Activated T-cell treated with anti-CD3 and anti-CD28 coated beads for 48 hours (primary cell): ENCODE data around the gene SOAT2.
"Not testable (repeated sequence)": the region's sequence is repeated elsewhere in the genome, so short reads cannot be mapped to it uniquely, and the experiment has no call there.

Experiments used
- DNase-seq: peaks from one replicate; pipeline ENCODE4 v3.0.0-alpha.2; 2020; ENCODE audit warnings: low read depth

Gene SOAT2

DNA sequence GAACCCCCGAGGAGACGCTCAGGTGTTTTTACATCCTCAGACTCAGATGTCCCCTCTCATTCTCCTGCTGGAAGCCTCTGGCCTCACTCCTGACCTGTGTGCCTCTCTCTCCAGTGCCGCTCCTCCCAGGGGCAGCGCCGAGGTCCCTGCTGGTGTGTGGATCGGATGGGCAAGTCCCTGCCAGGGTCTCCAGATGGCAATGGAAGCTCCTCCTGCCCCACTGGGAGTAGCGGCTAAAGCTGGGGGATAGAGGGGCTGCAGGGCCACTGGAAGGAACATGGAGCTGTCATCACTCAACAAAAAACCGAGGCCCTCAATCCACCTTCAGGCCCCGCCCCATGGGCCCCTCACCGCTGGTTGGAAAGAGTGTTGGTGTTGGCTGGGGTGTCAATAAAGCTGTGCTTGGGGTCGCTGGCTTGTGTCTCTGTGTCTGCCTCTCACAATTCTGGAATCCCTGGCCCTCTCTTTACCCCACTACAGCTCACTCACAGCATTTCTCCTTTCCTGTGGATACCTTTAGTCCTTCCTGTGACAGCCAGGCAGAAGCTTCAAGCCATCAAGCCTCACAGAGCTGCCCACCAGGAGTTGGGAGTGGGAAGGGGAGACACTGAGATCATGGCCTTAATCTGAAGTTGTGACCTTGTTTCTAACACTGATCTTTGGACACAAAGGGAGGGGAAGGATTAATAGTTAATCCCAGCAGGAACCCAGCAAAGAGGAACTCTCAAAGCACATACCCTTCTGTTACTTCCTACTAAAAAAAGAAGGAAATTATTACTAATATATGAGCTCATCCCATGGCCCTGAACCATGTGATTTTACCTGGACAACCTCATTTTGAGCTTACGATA lies 1.1 kb upstream of the SOAT2 start:
- DNase-seq, result no peak

DNA sequence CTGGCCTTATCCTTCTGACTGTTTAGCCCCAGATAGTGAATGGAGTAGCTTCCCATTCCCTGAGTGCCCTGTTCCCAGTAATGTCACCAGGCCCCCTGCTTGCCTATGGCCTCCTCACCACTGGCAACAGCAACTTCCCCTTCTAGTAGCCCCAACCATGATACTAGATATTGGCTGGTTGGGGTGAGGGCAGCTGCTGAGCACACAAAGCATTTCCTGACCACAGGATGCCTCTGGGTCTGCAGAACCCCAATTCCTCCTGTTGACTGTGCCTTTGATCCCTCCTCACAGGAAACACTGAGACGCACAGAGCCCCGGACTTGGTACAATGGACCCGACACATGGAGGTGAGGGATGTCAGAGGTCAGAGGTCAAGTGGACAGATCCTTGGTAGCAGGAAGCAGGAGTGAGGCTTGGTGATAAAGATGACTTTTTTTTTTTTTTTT lies 597 bp downstream of the SOAT2 start:
- DNase-seq, result no peak

DNA sequence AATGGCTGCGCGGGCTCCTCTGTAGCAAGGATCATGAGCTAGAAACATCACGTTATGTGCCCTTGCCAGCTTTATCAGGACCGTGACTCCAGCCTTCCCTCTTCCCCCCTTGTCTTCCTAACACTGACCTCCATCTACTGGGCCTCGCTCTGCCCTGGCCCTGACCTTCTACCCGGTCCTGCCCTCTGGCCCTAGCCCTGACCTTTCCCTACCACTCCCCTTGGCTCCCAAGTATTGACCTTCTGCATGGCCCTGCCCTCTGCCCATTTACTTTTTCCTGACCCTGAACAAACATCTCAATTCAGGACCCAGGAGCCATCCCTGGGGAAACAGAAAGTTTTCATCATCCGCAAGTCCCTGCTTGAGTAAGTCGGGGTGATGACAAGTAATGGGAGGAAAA lies 2.0 kb downstream of the SOAT2 start:
- DNase-seq, result no peak

DNA sequence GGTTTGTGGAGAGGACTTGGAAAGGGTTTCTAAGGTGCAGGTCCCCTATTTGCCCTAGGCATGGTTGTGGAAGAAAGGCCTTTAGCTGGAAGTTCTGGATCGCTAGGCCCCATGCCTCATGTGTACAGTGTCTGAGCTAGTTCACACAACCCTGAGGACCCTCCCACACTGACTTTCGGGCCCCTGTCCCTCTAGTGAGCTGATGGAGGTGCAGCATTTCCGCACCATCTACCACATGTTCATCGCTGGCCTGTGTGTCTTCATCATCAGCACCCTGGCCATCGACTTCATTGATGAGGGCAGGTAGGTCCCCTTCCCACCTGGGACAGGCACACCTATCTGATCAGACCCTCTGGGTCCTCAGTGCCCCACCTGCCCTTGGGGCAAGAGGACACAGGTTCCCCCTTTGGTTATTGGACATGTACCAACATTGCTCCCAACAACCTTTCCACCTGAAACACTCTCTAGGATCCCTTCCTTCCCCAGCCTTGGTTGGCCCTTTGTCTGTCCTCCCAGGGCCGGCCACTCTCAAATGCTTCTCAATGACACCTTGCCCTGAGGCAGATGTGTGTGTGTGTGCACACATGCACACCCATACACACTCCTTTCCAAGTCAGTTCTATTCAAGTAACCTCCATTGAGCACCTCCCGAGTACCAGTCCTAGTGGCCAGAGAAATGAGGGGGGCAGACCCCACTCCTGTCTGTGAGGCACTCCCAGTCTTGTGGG lies 2.6 kb downstream of the SOAT2 start:
- DNase-seq, result no peak

DNA sequence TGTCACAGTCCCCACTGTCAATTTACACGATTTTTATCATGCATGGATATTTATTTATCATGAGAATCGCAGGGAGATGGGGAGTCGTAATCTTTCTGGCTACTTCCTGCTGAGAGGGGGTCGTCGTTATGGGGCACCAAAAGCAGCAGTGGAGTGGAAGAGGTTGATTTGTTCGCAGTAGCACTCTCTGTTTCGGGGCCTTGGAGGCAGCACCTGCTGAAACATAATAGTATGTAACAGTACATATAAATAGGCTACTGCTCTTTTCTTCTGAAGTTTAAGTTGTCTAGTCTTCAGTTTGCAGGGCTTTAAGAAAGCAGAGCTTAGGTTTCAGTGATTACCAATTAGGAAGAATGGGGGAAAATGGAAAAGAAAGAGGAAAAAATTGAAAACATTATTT lies 3.8 kb downstream of the SOAT2 start:
- no peak for DNase-seq

DNA sequence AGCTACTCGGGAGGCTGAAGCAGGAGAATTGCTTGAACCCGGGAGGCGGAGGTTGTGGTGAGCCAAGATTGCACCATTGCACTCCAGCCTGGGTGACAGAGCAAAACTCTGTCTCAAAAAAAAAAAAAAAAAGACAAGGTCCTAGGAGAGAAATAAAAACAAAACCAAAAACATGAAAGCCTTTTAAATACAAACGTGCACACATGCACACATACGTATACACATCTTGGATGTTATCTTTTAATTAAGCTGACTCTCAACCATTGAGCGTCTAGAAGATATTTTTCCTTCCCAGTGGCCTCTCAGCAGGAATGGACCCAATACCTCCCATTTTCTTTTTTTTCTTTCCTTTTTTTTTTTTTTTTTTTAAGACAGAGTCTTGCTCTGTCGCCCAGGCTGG lies 9.1 kb downstream of the SOAT2 start:
- DNase-seq, result not testable (repeated sequence)

DNA sequence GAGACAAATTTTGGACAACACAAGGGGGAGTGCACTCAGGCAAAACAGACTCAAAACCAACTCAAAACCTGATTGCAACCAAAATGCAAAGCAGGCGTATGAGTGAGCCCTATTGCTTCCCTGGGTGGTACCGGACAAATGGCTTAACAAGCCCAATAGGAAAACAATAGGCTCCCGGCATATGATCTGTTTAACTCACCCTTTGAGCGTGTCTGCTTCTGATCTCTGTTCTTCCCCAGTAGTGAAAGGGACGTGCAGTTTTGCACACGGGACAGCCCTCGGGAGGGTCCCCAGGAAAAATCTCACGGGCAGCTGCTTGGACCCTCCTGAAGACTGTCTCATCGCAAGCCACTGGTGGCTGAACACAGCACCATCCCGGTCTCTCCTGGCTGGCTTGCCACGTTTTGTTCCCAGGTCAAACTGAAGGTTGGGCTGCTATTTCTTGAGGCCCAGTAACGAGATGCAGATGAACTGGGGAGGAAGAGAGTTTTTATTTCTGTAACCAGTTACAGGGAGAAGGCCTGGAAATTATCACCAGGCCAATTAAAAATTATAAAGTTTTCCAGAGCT lies 9.9 kb downstream of the SOAT2 start:
- DNase-seq, result no peak

DNA sequence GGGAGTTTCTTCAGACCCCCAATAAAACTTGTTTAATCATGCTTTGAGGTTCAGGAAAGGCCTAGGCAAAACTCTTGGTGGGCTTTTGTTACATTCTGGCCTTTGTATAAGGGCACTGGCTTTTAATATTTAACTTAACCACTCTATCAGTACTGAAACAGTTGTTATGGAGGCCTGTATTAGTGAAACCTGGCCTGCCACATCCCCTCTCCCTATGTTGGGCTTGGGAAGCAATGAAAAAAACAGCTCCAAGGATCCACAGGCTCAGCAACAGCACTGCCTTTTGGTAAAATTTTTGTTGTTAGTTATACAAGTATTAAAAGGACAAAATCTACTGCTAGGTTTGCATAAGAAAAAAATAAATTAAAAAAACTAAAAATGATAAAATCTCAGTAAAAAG lies 10.7 kb downstream of the SOAT2 start:
- DNase-seq, result no peak

DNA sequence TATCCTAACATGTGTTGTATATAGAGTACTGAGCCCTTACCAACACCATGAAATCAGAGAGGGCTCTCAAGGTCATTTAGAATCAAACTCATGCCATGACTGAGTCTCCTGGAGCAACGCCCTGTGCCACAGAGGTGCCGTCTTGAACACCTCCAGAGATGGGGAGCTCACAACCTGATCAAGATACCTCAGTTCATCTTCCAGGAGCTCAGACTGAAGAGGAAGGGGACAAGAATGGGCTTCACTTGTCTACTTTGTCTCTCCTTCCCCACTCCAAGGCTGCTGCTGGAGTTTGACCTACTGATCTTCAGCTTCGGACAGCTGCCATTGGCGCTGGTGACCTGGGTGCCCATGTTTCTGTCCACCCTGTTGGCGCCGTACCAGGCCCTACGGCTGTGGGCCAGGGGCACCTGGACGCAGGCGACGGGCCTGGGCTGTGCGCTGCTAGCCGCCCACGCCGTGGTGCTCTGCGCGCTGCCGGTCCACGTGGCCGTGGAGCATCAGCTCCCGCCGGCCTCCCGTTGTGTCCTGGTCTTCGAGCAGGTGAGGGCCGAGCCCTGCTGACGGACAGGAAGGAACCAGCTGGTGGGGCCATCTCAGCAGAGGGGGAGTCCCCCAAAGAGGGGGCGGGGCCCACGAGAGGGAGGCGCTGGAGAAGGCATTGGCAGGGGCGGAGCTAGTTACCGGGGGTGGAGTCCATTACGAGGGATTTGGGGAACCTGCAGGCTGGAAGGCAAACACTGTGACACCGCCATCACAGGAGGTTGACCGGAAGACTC lies 12.0 kb downstream of the SOAT2 start:
- no peak for DNase-seq

DNA sequence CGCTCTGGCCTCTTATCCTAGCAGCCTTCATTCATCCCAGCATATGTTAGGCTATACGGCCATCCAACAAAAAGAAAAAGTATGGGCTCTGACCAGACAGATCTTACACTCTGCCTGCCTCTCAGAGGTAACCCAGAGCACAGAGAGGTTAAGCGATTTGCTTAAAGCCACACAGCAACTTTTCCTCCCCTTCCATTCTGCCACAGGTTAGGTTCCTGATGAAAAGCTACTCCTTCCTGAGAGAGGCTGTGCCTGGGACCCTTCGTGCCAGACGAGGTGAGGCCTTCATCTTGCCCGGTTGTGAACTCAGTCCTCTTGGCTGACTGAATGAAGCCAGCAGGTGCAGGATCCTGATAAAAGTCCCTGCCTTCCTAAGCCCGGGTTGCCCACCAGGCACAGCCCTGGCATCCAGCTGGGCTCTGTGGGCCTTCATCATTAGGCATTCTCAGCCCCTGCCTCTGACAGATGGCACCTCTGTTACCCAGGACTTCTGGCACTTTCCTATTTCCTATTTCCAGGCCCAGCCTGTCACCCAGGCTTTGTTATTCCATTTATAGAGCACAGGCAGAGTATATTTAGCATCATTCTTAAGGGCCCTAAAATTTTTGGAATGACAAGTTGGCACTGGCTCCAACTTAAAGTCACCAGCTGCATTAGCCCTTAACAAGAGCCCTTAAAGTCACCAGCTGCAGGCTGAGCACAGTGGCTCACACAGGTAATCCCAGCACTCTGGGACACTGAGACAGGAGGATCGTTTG lies 12.8 kb downstream of the SOAT2 start:
- DNase-seq, result no peak

DNA sequence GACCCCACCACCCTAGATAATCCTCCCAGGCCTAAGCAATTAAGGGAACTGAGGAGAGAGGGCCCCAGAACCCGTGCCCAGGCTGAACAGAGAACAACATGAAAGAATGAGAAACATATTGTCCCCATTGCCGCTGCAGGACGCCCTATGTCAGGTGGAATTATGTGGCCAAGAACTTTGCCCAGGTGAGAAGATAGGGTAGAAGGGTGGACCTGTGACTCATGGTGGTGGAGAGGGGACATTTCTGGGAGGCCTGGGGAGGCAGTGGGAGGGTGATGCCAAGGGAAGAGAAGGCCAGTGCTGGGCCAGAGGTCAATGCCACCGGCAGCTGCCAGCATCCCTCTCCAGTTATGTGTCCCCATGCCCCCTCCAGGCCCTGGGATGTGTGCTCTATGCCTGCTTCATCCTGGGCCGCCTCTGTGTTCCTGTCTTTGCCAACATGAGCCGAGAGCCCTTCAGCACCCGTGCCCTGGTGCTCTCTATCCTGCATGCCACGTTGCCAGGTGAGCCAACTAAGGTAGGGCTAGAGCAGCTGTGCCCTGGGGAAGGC lies 15.5 kb downstream of the SOAT2 start:
- no peak for DNase-seq

DNA sequence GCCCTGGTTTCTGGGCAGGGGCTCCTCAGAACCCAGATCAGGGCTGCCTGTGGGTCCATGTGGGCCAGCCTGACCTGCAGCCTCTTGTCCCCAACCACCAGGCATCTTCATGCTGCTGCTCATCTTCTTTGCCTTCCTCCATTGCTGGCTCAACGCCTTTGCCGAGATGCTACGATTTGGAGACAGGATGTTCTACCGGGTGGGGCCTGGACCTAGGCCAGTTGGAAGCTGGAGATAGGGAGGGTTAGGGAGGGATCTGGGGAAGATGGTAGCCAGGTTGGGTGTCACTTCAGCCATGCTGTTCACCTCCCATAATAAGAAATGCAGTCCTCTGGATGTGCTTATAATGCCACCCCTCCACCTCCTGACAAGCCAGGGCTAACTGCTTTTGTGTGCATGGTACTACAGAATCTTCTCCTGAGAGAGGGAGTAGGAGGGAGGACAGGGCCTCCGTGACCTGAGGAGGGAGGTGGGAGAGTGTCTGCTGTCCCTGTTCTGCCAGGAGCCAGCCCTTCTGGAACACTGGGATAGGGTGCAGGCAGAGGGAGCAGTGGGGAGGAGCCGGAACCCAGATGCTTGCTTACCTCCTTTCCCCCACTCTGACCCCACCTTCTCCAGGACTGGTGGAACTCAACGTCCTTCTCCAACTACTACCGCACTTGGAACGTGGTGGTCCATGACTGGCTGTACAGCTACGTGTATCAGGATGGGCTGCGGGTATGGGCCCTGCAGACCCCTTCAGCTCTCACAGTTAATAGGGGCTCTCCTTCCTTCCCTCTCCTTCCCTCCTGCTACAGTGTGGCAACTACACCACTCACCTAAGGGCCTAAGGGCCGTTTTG lies 17.6 kb downstream of the SOAT2 start:
- no peak for DNase-seq

DNA sequence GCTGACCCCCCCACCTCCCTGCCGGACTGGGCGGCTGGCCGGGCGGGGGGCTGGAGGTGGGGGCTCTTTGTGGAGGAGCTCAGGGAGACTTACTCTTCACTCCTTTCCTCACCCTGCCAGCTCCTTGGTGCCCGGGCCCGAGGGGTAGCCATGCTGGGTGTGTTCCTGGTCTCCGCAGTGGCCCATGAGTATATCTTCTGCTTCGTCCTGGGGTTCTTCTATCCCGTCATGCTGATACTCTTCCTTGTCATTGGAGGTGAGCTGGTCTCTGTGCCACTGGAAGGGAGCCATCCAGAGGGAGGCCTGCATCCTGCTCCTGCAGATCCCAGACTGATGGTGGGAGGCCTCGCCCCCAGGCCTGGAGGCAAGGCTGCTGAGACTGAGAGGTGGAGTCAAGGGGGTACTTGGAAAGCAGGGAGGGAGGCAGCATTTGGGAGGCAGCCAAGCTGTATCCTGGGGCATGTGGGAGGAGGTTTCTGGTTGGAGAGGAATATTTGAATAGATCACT lies 19.7 kb downstream of the SOAT2 start:
- DNase-seq, result no peak

DNA sequence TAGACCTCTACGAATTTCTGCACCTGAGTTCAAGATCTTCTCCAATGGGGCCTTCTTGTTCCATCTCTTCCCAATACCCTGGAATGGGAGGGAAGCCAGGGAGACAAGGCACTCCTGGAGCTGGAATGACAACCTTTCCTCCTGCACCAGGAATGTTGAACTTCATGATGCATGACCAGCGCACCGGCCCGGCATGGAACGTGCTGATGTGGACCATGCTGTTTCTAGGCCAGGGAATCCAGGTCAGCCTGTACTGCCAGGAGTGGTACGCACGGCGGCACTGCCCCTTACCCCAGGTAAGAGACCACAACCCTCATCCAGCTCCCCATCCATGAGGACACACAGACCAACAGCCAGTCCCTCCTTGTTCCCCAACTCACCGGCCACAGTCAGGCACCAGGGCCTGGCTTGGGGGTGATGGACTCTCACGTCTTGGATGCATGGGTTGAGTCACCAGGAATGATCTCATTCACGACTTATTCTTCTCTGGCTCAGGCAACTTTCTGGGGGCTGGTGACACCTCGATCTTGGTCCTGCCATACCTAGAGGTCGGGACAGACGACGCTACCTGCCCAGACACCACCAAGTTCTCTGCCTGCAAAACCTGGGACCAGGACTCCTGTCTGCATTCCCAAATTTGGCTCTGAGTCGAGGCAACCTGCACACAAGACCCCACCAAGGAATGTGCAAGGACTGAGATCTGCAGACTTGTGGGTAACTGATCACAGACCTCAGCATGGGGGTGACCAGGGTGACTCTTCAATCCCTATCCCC lies 20.5 kb downstream of the SOAT2 start:
- DNase-seq, result no peak

DNA sequence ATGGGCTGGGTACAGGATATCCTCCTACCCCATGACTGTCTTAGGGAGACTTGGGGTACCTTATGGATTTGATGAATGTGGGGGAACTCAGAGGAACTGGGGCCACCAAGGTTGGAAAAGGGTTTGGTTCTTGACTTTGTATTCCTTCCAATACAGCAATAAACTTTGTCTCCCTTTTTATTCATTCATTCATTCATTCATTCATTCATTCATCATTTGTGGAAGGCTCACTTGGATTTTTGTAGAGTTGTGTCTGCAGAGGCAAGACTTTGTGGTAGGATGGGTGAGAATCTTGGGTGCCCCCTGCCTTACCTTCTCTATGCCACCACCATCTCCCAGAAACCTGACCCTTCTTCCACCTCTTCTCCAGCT lies 21.1 kb downstream of the SOAT2 start:
- DNase-seq, result no peak

DNA sequence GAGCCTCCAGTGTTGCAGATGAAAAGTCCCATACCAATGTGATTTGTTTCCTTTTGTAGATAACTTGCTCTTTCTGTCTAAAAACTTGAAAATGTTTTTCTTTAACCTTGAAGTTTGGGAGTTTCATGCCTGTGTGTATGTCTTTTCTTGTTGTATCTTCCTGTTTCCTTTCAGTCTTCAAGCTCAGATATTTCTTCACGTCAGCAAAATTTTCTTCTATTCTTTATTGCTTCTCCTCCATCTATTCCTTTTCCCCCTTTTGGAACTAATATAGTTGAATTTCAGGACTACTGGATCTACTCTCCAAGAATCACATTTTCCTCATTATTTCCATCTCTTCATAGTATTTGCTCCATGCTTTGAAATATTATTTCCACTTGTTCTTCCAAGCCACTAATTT lies 23.9 kb downstream of the SOAT2 start:
- no peak for DNase-seq

DNA sequence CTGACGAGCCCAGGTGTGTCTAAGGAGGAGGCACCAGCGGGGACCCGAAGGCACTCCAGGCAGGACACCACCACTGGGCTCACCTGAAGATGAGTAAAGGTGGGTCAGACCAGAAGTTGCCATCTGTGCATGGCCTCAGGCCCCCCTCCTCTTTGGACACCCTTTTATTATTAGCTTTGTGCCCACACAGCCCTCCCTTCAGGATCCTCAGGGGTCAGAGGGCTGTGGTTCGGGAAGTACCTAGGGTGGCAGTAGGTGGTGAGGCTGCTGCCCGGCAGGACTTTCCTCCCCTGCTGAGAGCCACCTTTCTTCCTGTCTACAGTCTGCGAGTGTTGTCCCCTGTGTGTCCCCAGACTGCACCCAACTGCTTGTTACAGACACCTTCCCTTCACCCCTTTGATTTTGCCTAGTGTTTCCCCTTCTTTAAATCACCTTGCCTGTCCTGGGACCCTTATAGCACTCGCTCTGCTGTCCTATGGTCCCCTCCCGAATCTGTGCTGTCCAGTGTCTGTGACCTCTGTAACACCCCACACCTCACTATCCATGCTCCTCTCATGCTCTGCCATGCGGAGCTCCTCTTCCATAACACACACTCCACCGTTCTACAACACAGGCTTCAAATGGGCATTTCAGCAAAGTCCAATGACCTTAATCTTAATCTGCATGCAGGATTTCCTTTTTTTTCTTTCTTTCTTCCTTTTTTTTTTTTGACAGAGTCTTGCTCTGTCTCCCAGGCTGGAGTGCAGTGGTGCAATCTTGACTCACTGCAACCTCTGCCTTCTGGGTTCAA lies 25.7 kb downstream of the SOAT2 start:
- no peak for DNase-seq

DNA sequence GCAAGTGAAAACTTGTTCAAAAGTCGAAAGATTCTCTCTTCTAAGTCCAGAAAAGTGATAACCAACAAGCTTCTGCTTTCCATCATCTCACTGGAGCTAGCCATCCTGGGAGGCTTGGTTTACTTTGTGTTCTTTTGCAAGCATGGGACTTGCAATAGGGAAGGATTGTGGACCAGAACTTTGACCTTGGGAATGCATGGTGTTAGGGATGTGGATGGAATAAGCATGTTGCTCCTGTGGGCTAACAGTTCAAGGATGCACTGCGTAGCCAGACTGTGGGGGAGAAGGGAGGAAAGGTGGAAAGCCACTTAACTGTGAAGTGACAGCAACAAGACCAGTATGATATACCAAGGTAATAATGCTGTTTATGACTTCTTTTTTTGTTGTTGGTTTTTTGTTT lies 28.6 kb downstream of the SOAT2 start:
- no peak for DNase-seq

DNA sequence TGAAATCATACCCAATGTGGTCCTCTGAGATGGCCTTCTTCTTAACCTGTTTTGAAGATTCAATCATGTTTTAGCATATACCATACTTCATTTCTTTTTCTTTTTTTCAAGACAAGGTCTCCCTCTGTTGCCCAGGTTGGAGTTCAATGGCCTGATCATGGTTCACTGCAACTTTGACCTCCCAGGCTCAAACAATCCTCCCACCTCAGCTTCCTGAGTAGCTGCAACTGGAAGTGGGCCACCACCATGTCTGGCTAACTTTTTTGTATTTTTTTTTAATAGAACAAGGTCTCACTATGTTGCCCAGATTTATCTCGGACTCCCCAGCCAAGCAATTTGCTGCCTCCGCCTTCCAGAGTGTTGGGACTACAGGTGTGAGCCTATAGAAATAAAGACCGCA lies 30.4 kb downstream of the SOAT2 start:
- no peak for DNase-seq
